HL-60 (cell line): Measurements from ENCODE around the gene SPATA31E1.

Experiments
- GABPA ChIP-seq: IDR thresholded peaks from 2 replicates; pipeline ENCODE4 v1.6.1; 2012; ENCODE audit warnings: low read depth
- POLR2AphosphoS5 ChIP-seq: IDR thresholded peaks from 2 replicates; pipeline ENCODE4 v1.6.1; 2012; ENCODE audit warnings: low read depth
- TF ChIP-seq, protein P1 (sequence below): IDR thresholded peaks from one replicate; pipeline ENCODE4 v1.5.1; 2011; ENCODE audit warnings: low read length, control low read depth, inconsistent platforms; ENCODE audit not compliant: insufficient read depth
- TF ChIP-seq, protein P2 (sequence below): IDR thresholded peaks from 2 replicates; pipeline ENCODE4 v1.6.1; 2012; ENCODE audit warnings: low read depth; ENCODE audit not compliant: insufficient replicate concordance

DNA sequence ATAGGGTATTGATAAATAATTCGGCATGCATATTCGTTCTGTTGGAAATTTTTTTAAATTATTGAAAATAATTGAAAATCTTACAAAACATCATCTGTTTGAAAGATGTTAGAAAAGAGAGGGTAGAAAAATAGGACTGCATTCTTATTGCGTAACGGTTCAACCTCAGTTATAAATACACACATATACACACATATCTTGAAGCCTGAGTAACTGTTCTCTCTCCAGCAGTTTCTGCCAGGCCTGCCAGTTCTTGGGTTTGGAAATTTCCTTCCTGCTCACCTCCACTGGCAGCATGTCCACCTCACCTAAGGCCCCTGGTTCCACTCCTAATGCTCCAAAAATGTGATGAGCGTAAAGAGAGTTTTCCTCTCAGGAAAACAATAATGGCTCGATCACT is 9.1 kb downstream of the SPATA31E1 start:
- TF ChIP-seq, protein P1, sequence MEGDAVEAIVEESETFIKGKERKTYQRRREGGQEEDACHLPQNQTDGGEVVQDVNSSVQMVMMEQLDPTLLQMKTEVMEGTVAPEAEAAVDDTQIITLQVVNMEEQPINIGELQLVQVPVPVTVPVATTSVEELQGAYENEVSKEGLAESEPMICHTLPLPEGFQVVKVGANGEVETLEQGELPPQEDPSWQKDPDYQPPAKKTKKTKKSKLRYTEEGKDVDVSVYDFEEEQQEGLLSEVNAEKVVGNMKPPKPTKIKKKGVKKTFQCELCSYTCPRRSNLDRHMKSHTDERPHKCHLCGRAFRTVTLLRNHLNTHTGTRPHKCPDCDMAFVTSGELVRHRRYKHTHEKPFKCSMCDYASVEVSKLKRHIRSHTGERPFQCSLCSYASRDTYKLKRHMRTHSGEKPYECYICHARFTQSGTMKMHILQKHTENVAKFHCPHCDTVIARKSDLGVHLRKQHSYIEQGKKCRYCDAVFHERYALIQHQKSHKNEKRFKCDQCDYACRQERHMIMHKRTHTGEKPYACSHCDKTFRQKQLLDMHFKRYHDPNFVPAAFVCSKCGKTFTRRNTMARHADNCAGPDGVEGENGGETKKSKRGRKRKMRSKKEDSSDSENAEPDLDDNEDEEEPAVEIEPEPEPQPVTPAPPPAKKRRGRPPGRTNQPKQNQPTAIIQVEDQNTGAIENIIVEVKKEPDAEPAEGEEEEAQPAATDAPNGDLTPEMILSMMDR, result no peak
- TF ChIP-seq POLR2AphosphoS5, result no peak
- TF ChIP-seq, protein P2, sequence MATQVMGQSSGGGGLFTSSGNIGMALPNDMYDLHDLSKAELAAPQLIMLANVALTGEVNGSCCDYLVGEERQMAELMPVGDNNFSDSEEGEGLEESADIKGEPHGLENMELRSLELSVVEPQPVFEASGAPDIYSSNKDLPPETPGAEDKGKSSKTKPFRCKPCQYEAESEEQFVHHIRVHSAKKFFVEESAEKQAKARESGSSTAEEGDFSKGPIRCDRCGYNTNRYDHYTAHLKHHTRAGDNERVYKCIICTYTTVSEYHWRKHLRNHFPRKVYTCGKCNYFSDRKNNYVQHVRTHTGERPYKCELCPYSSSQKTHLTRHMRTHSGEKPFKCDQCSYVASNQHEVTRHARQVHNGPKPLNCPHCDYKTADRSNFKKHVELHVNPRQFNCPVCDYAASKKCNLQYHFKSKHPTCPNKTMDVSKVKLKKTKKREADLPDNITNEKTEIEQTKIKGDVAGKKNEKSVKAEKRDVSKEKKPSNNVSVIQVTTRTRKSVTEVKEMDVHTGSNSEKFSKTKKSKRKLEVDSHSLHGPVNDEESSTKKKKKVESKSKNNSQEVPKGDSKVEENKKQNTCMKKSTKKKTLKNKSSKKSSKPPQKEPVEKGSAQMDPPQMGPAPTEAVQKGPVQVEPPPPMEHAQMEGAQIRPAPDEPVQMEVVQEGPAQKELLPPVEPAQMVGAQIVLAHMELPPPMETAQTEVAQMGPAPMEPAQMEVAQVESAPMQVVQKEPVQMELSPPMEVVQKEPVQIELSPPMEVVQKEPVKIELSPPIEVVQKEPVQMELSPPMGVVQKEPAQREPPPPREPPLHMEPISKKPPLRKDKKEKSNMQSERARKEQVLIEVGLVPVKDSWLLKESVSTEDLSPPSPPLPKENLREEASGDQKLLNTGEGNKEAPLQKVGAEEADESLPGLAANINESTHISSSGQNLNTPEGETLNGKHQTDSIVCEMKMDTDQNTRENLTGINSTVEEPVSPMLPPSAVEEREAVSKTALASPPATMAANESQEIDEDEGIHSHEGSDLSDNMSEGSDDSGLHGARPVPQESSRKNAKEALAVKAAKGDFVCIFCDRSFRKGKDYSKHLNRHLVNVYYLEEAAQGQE, result no peak
- no peak for TF ChIP-seq GABPA
